GM12878 (cell line): ENCODE results near the gene PPP2R5C. TPM values are rescaled to one million over a fixed set of nuclear protein-coding genes. Genes with fewer than 3 reads are reported as not detected.
A peak's percentile ranks its signal among the peaks of the same experiment; 100 is the strongest.

Source experiments
- ATF7 ChIP-seq: fragments of 450-650 bp; IDR thresholded peaks from 2 replicates; pipeline ENCODE4 v1.6.1; 2016; ENCODE audit warnings: low read depth, mild to moderate bottlenecking
- BMI1 ChIP-seq: fragments of 450-650 bp; IDR thresholded peaks from 2 replicates; pipeline ENCODE4 v1.6.1; 2016; ENCODE audit warnings: mild to moderate bottlenecking, moderate library complexity, borderline replicate concordance
- FOXK2 ChIP-seq: fragments of 450-650 bp; IDR thresholded peaks from 2 replicates; pipeline ENCODE4 v1.6.1; 2017; ENCODE audit warnings: mild to moderate bottlenecking, moderate library complexity
- HDAC2 ChIP-seq: fragments of 200-600 bp; sonication (generic); IDR thresholded peaks from 2 replicates; pipeline ENCODE4 v1.6.1; 2017
- PRDM15 ChIP-seq: fragments of 450-650 bp; formaldehyde crosslinking; IDR thresholded peaks from 2 replicates; pipeline ENCODE4 v1.4.0; 2020; ENCODE audit warnings: mild to moderate bottlenecking, moderate library complexity
- USF2 ChIP-seq: IDR thresholded peaks from 2 replicates; pipeline ENCODE4 v1.6.1; 2011; ENCODE audit warnings: low read depth, low read length, improper control_type of control experiment, borderline replicate concordance
- WRNIP1 ChIP-seq: IDR thresholded peaks from 2 replicates; pipeline ENCODE4 v1.6.1; 2011; ENCODE audit warnings: low read depth, low read length, improper control_type of control experiment, borderline replicate concordance
- ZNF217 ChIP-seq: fragments of 450-650 bp; IDR thresholded peaks from 2 replicates; pipeline ENCODE4 v1.6.1; 2017; ENCODE audit warnings: antibody characterized with exemption, mild to moderate bottlenecking
- ZNF24 ChIP-seq: fragments of 450-650 bp; IDR thresholded peaks from 2 replicates; pipeline ENCODE4 v1.6.1; 2017; ENCODE audit warnings: antibody characterized with exemption, mild to moderate bottlenecking
- ZNF384 ChIP-seq: IDR thresholded peaks from 2 replicates; pipeline ENCODE4 v1.6.1; 2012; ENCODE audit warnings: low read depth, mild to moderate bottlenecking, low read length, improper control_type of control experiment, borderline replicate concordance
- polyA plus RNA-seq, 11 experiments: library from polyadenylated mRNA; depleted of rRNA in 4 of 11; unstranded in 6 of 11; stranded (reverse) in 5 of 11; fragments of >200 nt; fragmentation: Nextera tagmentation in 4 of 11; fragmentation: Illumina TruSeq in 1 of 11; extraction: Ambion mirVana in 4 of 11; extraction: Trizol in 1 of 11; gene quantifications; 1 replicate in 1 of 11; 2 replicates in 10 of 11; pipeline versions ENCODE4 v1.2.1 to v1.2.3, GENCODE V29; 2011 to 2016; ENCODE audit warnings: inconsistent platforms in 2 of 11, missing spikeins in 2 of 11, low read depth in 1 of 11
- total RNA-seq, 4 experiments: library from RNA; depleted of rRNA in 3 of 4; stranded (reverse); fragments of >200 nt in 3 of 4; fragmentation: Illumina TruSeq in 1 of 4; extraction: Trizol in 1 of 4; gene quantifications; 2 replicates each; pipeline versions ENCODE4 v1.2.1 to v1.2.3, GENCODE V29; 2013 to 2021
- TF ChIP-seq, protein P1 (sequence below): fragments of 450-650 bp; IDR thresholded peaks from 2 replicates; pipeline ENCODE4 v1.6.1; 2017; ENCODE audit warnings: borderline replicate concordance

The PPP2R5C gene
- total and polyA plus RNA-seq, 10 of the 15 experiments (the other 5 are each of a cell fraction or from before 2014, with no cell fraction given) = 106 to 199 (median 144) TPM

DNA sequence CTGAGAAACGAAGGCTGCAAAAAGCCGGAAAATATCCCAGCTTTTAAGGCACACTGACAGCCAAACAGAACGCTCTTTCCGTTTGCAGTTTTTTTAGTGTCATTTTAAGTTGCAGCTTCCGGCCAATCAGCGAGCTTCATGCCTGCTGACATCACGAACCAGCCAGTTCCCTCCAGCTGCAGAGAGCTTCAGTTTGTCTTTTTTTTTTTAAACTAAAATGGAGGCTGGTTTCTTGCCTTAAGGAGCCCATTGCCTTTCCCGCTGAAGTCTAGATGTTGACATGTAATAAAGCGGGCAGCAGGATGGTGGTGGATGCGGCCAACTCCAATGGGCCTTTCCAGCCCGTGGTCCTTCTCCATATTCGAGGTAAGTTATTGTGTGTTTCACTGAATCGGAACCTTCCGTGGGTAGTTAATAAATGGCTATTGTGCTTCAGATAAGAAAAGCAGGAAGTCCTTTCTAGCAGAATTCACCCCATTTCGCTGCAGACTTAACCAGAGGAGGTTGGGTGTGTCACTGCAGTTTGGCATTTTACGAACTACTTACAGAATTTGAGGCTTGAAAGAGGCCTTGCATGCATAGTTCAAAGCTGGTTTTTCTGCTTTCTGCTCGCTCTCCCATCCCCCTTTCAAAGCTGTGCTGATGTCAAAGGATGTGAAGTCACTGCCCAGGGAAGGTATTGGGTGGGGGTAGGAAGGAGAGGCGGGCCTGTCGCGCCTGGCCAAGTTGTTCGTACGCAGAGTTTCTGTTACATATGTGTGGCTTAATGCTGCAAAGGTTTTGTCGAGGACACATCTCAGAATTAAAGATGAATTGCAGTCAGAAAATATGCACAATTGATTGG, 48.4 kb downstream of the PPP2R5C start (continued):
- TF ChIP-seq WRNIP1 (0 out of 2 replicates have a peak, but pooled peaks have one; percentile 73), ATF7 (peak; percentile 98), BMI1 (no peak), PRDM15 (CRISPR knock-in tag) (no peak), HDAC2 (no peak), USF2 (no peak), ZNF384 (peak; percentile 89), ZNF217 (no peak), FOXK2 (no peak), ZNF24 (peak; percentile 63; the same call in 1 of the 2 replicates)
- TF ChIP-seq, protein P1, sequence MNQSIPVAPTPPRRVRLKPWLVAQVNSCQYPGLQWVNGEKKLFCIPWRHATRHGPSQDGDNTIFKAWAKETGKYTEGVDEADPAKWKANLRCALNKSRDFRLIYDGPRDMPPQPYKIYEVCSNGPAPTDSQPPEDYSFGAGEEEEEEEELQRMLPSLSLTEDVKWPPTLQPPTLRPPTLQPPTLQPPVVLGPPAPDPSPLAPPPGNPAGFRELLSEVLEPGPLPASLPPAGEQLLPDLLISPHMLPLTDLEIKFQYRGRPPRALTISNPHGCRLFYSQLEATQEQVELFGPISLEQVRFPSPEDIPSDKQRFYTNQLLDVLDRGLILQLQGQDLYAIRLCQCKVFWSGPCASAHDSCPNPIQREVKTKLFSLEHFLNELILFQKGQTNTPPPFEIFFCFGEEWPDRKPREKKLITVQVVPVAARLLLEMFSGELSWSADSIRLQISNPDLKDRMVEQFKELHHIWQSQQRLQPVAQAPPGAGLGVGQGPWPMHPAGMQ = no peak
